NCI-H128 (cell line): ENCODE results near the gene CPXM2.

ENCODE experiments used
- DNase-seq: peaks from one replicate; lab custom pipeline; 2025; ENCODE audit not compliant: unreplicated experiment; lab: John Stamatoyannopoulos, UW

The CPXM2 gene

GRCh38 chr10:123778719-123779517 lies 112.7 kb downstream of the CPXM2 start:
- DNase-seq: no peak

DNA sequence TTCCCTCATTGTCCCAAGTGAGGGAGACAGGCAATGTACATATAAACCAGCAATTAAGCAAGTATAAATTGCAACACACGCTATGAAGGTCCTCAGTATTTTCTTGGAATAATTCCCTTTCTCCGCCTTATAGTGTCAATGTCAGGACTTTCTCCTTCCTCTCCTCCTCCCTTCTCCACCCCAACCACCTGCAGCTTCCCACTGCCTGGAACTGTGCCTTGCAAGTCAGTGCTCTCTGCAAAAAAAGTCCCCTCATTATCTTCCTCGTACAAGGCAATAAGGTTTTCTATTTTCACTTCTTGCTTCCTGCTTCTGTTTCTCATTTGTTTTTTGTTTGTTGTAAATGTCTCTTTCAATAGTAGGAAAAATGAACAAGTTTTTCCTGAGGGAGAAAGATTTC lies 113.7 kb downstream of the CPXM2 start:
- DNase-seq: no peak

GRCh38 chr10:123774132-123774742 lies 117.4 kb downstream of the CPXM2 start:
- no peak for DNase-seq

- no peak for DNase-seq
Observed at GRCh38 chr10:123772645-123773508, 118.7 kb downstream of the CPXM2 start.

DNA sequence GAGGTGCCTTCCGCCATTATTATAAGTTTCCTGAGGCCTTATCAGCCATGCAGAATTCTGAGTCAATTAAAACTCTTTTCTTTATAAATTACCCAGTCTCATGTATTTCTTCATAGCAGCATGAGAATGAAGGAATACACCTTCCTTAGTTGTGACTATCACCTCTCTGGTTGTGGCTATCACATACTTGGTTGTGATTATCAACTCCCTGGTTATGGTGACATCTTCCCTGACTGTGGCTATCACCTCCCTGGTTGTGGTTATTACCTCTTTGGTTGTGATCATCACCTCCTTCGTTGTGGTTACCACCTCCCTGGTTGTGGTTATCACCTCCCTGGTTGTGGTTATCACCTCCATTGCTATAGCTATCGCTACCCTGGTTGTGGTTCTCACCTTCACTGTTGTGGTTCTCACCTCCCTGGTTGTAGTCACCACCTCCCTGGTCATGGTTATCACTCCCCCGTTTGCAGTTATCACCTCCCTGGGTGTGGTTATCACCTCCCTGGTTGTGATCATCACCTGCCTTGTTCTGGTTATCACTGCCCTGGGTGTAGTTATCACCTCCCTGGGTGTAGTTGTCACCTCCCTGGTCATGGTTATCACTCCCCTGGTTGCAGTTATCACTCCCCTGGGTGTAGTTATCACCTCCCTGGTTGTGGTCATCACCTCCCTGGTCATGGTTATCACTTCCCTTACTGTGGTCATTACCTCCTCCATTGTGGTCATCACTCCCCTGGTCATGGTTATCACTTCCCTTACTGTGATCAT lies 119.5 kb downstream of the CPXM2 start:
- DNase-seq: no peak

GRCh38 chr10:123769647-123770046 lies 122.0 kb downstream of the CPXM2 start:
- DNase-seq: no peak

GRCh38 chr10:123766761-123767160 lies 124.8 kb downstream of the CPXM2 start:
- no peak for DNase-seq

- DNase-seq: no peak
Observed at GRCh38 chr10:123766012-123766411, 125.6 kb downstream of the CPXM2 start.

DNA sequence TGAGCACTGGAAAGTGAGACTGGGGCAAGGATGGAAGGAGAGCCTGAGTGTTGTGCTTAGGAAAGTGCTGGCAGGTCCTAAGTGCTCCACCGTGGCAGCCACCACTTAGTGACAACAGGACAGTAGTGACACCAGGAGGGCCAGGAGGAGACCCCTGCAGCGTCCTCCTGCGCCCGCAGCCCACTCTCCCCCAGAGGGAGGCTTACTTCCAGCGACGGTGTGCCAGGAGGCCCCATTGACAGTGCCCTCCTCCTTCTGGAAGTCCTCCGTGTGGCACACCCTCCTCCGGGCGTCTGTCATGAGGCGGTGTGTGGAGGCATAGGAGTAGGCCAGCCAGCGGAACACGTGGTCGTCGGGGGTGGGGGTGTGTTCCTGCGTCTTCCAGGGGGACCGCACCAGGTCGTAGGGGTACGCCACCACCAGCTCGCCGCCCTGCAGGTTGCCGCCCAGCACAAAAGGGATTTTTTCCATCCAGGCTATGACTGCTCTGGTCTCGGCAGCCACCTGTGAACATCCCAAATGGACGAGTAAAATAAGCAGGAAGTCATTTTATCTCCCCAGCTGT lies 129.9 kb downstream of the CPXM2 start:
- no peak for DNase-seq

DNA sequence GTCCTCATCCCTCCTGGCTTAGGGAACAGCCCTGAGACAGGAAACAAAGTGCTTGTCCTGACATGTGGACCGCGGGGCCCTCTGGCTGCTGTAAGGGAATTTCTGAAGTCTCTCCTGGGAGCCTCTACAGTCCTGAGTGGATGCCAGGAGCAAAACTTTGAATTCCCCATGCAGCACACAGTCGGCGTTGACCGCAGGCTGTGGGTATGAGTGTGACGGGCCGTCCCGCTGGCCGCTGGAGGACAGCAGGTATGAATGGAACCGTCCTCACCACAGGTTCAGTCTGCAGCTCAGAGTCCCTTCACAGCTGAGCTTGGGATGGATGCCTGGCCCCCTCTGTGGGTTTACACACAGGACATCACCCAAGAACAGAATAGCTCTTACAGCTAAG lies 130.6 kb downstream of the CPXM2 start:
- no peak for DNase-seq

- no peak for DNase-seq
Observed at GRCh38 chr10:123760356-123761037, 131.1 kb downstream of the CPXM2 start.

DNA sequence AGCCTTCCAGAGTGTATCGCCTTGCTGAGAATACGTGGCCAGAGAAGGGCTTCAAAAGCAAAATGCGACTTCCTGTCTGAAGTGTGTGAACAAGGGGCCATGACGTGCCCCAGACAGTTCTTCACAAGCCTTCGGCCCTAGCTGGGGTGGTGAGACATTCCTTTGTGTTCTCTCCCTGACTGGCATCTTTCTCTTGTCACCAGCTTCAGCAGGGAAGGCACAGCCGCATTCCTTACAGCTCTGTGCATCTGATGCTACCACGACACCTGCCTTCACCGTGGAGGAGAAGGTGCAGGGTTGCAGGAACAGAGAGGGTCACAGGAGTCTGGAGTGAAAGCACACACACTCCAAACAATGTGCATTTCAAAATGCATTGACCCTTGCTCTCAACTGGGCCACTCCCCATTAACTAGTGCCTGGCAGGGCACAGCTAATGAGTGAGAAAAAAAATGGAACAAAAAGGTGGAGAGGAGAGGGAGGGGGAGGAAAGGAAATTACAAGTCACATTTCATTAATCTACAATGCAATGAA lies 132.0 kb downstream of the CPXM2 start:
- no peak for DNase-seq

GRCh38 chr10:123759041-123759440 lies 132.6 kb downstream of the CPXM2 start:
- no peak for DNase-seq

DNA sequence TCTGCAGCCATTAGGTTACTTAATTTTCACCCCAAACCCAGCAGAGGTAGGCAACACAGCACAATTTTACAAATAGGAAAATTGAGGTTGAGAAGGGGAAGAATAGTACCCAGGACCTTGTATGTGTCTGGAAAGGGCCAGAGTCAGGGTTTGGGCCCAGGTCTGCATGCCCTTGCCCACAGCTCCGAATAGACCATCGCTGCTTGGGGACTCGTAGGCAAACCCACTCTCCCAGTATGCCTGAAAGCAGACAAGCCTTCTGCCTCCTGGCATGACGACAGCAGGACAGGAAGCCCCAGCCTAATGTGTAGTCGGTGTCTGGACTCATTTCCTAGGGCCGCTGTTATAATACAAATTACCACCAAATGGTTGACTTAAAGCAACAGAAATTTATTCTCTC lies 133.8 kb downstream of the CPXM2 start:
- no peak for DNase-seq

- no peak for DNase-seq
Observed at GRCh38 chr10:123755061-123755460, 136.5 kb downstream of the CPXM2 start.

DNA sequence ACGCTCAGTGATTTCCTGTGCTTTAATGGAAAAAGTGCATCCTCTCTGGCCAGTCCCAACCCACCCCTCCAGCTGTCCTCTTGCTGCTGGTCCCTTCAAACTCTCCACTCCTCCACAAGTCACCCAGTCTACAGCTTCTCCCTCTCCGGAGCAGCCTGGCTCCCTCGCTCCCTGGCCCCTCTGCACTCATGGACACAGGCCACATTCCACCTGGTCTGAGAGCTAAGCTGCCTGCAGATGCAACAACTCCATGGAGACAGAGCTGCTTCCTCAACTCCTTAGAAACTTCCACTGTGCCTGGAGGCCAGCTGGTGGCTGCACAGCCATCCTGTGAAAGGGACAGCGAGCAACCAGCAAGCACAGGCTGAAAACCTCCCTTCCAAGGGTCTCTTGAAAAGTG lies 137.5 kb downstream of the CPXM2 start:
- DNase-seq: no peak

GRCh38 chr10:123751342-123752134 lies 140.1 kb downstream of the CPXM2 start:
- no peak for DNase-seq

GRCh38 chr10:123750901-123751300 lies 140.7 kb downstream of the CPXM2 start:
- DNase-seq: no peak

DNA sequence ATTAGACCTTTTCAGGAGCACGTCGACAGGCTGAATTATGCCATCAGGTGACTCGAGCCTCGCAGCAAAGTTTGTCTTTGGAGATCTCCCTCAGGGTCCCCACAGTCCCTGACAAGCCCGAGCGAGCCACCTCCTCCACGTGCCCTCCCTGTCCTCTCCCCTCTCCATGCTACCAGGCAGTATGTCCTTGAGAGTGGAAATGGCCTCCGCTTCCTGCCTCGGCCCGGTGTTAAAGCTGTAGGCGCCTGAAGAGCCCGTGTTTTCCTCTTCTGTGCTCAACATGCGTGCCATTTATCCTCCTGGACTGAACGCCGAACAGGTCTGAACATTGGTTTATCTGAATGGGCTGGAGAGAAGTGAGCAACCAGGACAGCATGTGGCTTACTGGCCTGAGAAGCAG lies 142.9 kb downstream of the CPXM2 start:
- no peak for DNase-seq
